ENCODE measurements around the gene CTIF.
A peak's percentile ranks its signal among the peaks of the same experiment; 100 is the strongest.

CTIF gene

GRCh38 chr18:48860269-48861180 lies 321.7 kb downstream of the CTIF start:
- in situ Hi-C loops (cut with HindIII; ENCODE audit: low pct_ligation_motif_present, low sequenced_read_pairs): no loop called here
- no peak overlapping the region for H3K27ac ChIP-seq
- peaks cover 4% of the 10 kb centered on the region for H3K36me3 ChIP-seq (replicated peaks)
- H3K27me3 ChIP-seq (replicated peaks): no peaks in the 10 kb centered on the region
- no peak for TF ChIP-seq CTCF (IDR thresholded peaks at IDR 0.05; ENCODE audit: low read depth, low read length, missing control alignments)
- DNase-seq: no peak
- no peak overlapping the region for H3K4me3 ChIP-seq (ENCODE audit: low read depth, low read length)

GRCh38 chr18:48861181-48861708 lies 322.4 kb downstream of the CTIF start:
- no peaks in the 10 kb centered on the region for H3K27me3 ChIP-seq (replicated peaks)
- H3K36me3 ChIP-seq (replicated peaks): peaks cover 4% of the 10 kb centered on the region
- H3K4me3 ChIP-seq (ENCODE audit: low read depth, low read length): no peak overlapping the region
- peak overlapping the region; percentile 75 for H3K27ac ChIP-seq
- DNase-seq: no peak
- TF ChIP-seq CTCF (IDR thresholded peaks at IDR 0.05; ENCODE audit: low read depth, low read length, missing control alignments): no peak
- in situ Hi-C loops (cut with HindIII; ENCODE audit: low pct_ligation_motif_present, low sequenced_read_pairs): no loop called here

- DNase-seq: peak; percentile 78
- peaks cover 4% of the 10 kb centered on the region for H3K36me3 ChIP-seq (replicated peaks)
- TF ChIP-seq CTCF (IDR thresholded peaks at IDR 0.05; ENCODE audit: low read depth, low read length, missing control alignments): no peak
- in situ Hi-C loops (cut with HindIII; ENCODE audit: low pct_ligation_motif_present, low sequenced_read_pairs): no loop called here
- H3K4me3 ChIP-seq (ENCODE audit: low read depth, low read length): no peak overlapping the region
- H3K27ac ChIP-seq: peak overlapping the region; percentile 75
- H3K27me3 ChIP-seq (replicated peaks): no peaks in the 10 kb centered on the region
These were observed 323.3 kb downstream of the CTIF start for GRCh38 chr18:48862132-48862531.

DNA sequence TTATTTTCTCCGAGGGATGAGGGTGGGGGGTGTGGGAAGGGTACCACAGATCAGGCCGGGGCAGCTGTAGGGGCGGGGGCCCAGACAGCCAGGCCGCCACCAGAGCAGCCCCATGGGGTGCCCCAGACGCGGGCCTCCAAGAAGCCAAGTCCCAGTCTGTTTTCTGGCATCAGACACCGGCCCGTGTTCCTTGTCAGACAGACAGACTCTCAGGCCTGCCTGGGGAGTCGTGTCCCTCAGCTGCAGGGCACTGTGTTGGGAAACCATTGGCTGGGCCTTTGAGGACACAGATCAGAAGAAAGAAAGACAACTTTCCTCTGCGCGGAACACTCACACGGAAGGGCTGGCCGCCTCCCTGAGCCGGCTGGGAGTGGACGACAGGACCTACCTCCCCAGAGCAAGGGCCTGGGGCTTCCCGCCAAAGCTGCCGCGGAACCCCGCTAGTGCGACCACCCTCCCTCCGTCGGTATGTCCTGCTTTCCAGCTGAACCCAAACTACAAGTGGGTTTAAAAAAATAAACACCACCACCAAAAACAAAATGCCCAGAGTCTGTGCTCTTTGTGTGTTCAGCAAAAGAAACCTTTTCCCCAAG lies 323.9 kb downstream of the CTIF start:
- no peak for DNase-seq
- H3K36me3 ChIP-seq (replicated peaks): peaks cover 3% of the 10 kb centered on the region
- in situ Hi-C loops (cut with HindIII; ENCODE audit: low pct_ligation_motif_present, low sequenced_read_pairs): no loop called here
- TF ChIP-seq CTCF (IDR thresholded peaks at IDR 0.05; ENCODE audit: low read depth, low read length, missing control alignments): no peak
- H3K4me3 ChIP-seq (ENCODE audit: low read depth, low read length): no peak overlapping the region
- no peaks in the 10 kb centered on the region for H3K27me3 ChIP-seq (replicated peaks)
- peak overlapping the region; percentile 75 for H3K27ac ChIP-seq

DNA sequence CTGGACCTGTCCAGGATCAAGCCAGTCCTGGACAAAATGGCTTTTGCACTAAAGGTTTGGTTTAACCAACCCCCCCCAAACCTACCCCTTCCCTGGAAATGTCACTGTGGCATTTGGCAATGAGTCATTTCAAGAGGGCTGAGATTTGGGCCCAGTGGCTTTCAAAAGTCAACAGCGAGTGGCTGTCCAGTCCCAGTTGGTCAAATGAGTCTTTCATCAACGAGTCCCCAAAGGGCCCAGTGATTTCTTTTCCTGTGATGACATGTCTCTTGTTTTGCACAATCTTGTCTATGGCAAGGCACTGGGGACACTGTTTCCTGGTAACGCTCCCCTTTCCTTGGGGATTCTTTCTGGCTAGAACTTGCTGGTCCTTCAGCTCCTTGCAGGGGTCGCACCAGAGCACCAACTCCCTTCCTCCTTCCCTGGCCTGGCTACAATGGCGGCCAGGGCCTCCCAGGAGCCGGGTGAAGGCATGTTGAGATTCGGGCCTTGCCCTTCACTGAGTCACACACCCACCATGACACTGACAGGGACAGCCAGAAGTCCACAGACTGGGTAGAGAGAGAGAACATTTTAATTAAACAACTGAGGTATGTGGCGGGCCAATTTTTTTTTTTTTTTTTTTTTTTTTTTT lies 324.7 kb downstream of the CTIF start:
- no peak for DNase-seq
- in situ Hi-C loops (cut with HindIII; ENCODE audit: low pct_ligation_motif_present, low sequenced_read_pairs): no loop called here
- Histone ChIP-seq H3K27me3 (replicated peaks) (no peaks in the 10 kb centered on the region), H3K4me3 (ENCODE audit: low read depth, low read length) (no peak overlapping the region), H3K27ac (no peak overlapping the region), H3K36me3 (replicated peaks) (no peaks in the 10 kb centered on the region)
- TF ChIP-seq CTCF (IDR thresholded peaks at IDR 0.05; ENCODE audit: low read depth, low read length, missing control alignments): no peak

All from brain microvascular endothelial cell (primary cell).